Prostate gland (tissue), 2 donors: Measurements from ENCODE around the gene CD248.

Experiments
- POLR2A ChIP-seq: fragments of 450-650 bp; IDR thresholded peaks from one replicate; pipeline ENCODE4 v1.6.1; 2016; ENCODE audit warnings: antibody characterized with exemption, mild to moderate bottlenecking
- TF ChIP-seq, protein P1 (sequence below), 4 experiments: fragments of 200-600 bp in 2 of 4; fragments of 450-650 bp in 2 of 4; sonication (generic) in 2 of 4; IDR thresholded peaks; 1 replicate in 3 of 4; 2 replicates in 1 of 4; pipeline ENCODE4 v1.5.1; 2016 to 2019; ENCODE audit warnings: antibody characterized with exemption in 4 of 4, mild to moderate bottlenecking in 2 of 4, moderate library complexity in 2 of 4

DNA sequence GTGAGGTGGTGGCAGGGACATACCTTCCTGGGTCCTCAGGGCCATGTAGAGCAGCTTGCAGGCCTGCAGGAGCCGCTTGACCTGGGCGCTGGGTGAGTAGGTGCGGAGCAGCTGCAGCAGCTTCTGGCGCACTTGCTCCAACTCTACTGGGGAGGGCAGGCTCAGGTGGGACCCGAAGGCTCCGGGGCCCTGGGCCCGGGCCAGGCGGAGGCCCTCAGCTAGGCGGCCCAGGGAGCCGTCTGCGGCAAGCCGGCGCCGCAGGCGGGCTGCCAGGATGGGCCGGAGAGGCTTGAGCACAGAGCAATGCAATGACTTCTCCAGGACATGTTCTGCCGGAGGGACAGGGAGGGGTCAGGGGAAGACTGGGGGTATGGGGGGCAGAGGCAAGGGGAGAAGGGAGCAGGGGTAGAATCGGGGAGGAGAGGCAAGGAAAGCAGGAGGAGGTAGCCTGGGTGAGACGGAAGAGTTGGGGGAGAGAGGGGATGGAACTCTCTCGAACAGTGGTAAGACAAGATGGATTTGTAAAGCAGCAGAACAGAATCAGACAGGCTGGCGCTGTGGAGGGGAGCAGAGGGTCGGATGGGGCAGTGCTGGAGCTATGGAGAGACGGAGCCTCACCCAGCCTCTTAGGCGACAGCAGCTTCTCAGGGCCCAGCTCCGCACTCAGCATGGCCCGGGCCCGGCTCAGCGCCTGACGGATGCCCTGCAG, 17.2 kb upstream of the CD248 start:
- TF ChIP-seq, protein P1, sequence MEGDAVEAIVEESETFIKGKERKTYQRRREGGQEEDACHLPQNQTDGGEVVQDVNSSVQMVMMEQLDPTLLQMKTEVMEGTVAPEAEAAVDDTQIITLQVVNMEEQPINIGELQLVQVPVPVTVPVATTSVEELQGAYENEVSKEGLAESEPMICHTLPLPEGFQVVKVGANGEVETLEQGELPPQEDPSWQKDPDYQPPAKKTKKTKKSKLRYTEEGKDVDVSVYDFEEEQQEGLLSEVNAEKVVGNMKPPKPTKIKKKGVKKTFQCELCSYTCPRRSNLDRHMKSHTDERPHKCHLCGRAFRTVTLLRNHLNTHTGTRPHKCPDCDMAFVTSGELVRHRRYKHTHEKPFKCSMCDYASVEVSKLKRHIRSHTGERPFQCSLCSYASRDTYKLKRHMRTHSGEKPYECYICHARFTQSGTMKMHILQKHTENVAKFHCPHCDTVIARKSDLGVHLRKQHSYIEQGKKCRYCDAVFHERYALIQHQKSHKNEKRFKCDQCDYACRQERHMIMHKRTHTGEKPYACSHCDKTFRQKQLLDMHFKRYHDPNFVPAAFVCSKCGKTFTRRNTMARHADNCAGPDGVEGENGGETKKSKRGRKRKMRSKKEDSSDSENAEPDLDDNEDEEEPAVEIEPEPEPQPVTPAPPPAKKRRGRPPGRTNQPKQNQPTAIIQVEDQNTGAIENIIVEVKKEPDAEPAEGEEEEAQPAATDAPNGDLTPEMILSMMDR (IDR thresholded peaks at IDR 0.05) = no peak
- no peak for TF ChIP-seq POLR2A
